GM12801 (cell line): Measurements from ENCODE around the gene HNRNPU.

Experiments
- CTCF ChIP-seq: IDR thresholded peaks from one replicate; pipeline ENCODE4 v1.5.1; 2011; ENCODE audit warnings: control low read depth; ENCODE audit not compliant: insufficient read length; ENCODE audit errors: extremely low read depth

HNRNPU gene

GRCh38 chr1:244820131-244820530 is 44.2 kb downstream of the HNRNPU start:
- no peak for TF ChIP-seq CTCF

- TF ChIP-seq CTCF, result no peak
These were observed 46.9 kb downstream of the HNRNPU start for GRCh38 chr1:244817415-244817894.

- TF ChIP-seq CTCF, result no peak
These were observed 48.7 kb downstream of the HNRNPU start for GRCh38 chr1:244815600-244816099.

- TF ChIP-seq CTCF, result no peak
These were observed 51.0 kb downstream of the HNRNPU start for GRCh38 chr1:244813327-244813726.

GRCh38 chr1:244810221-244810620 is 54.1 kb downstream of the HNRNPU start:
- TF ChIP-seq CTCF, result no peak

- TF ChIP-seq CTCF, result no peak
These were observed 57.2 kb downstream of the HNRNPU start for GRCh38 chr1:244807138-244807537.

GRCh38 chr1:244804841-244805240 is 59.5 kb downstream of the HNRNPU start:
- TF ChIP-seq CTCF, result no peak
